ENCODE data around the gene NCBP3. TPM values are rescaled to one million over a fixed set of nuclear protein-coding genes. Genes with fewer than 3 reads are reported as not detected.
A peak's percentile ranks its signal among the peaks of the same experiment; 100 is the strongest.

Gene NCBP3
- total and polyA plus RNA-seq, 4 donors: 23.8 to 63.2 (median 44.2) TPM

- 7% methylated on average over 47 of the region's 56 CpGs for WGBS (ENCODE audit: insufficient coverage)
These were observed 91.3 kb downstream of the NCBP3 start for GRCh38 chr17:3754458-3755334.

GRCh38 chr17:3754066-3754457 lies 92.0 kb downstream of the NCBP3 start:
- peaks cover 12% of the 10 kb centered on the region for H3K4me1 ChIP-seq (ENCODE audit: control insufficient read depth, insufficient read depth, low read length)
- H3K27me3 ChIP-seq (ENCODE audit: control insufficient read depth, insufficient read depth, low read length): no peaks in the 10 kb centered on the region
- no peak overlapping the region for H3K27ac ChIP-seq (ENCODE audit: low read depth, low read length)
- H3K36me3 ChIP-seq (ENCODE audit: control insufficient read depth, insufficient read depth, low read length): no peaks in the 10 kb centered on the region
- H3K9me3 ChIP-seq (ENCODE audit: control insufficient read depth, insufficient read depth, low read length): no peaks in the 10 kb centered on the region
- no peak overlapping the region for H3K4me3 ChIP-seq (ENCODE audit: low read depth, low read length)
- 73% methylated on average over 3 of the region's 18 CpGs for whole genome bisulfite sequencing (ENCODE audit: insufficient coverage)
- no peak for DNase-seq (ENCODE audit: low read depth in 4 of 6, low spot score in 6 of 6)

More at GRCh38 chr17:3754458-3755334, 91.3 kb downstream of the NCBP3 start:
- no peak overlapping the region for H3K27ac ChIP-seq (ENCODE audit: low read depth, low read length)
- H3K4me1 ChIP-seq (ENCODE audit: control insufficient read depth, insufficient read depth, low read length): peaks cover 12% of the 10 kb centered on the region
- DNase-seq (ENCODE audit: low read depth in 4 of 6, low spot score in 6 of 6): peak in 2 of 6 donors; percentile 14 to 82
- no peak overlapping the region for H3K4me3 ChIP-seq (ENCODE audit: low read depth, low read length)
- H3K36me3 ChIP-seq (ENCODE audit: control insufficient read depth, insufficient read depth, low read length): no peaks in the 10 kb centered on the region
- no peaks in the 10 kb centered on the region for H3K9me3 ChIP-seq (ENCODE audit: control insufficient read depth, insufficient read depth, low read length)
- H3K27me3 ChIP-seq (ENCODE audit: control insufficient read depth, insufficient read depth, low read length): no peaks in the 10 kb centered on the region

GRCh38 chr17:3753624-3754023 lies 92.4 kb downstream of the NCBP3 start:
- H3K36me3 ChIP-seq (ENCODE audit: control insufficient read depth, insufficient read depth, low read length): no peaks in the 10 kb centered on the region
- DNase-seq (ENCODE audit: low read depth in 4 of 6, low spot score in 6 of 6): no peak
- no peaks in the 10 kb centered on the region for H3K9me3 ChIP-seq (ENCODE audit: control insufficient read depth, insufficient read depth, low read length)
- no peak overlapping the region for H3K4me3 ChIP-seq (ENCODE audit: low read depth, low read length)
- H3K4me1 ChIP-seq (ENCODE audit: control insufficient read depth, insufficient read depth, low read length): peaks cover 12% of the 10 kb centered on the region
- H3K27me3 ChIP-seq (ENCODE audit: control insufficient read depth, insufficient read depth, low read length): no peaks in the 10 kb centered on the region
- 73% methylated on average over 9 of the region's 12 CpGs for WGBS (ENCODE audit: insufficient coverage)
- H3K27ac ChIP-seq (ENCODE audit: low read depth, low read length): no peak overlapping the region

Other genes with a start within 250 kb of the NCBP3 start
- 10 to 100 TPM in 1 of 2 donors, 1 to 10 TPM in 1; 6.0 to 29.3 TPM for gene TRPV1, start 236.8 kb downstream of the NCBP3 start, total RNA-seq
- 10 to 100 TPM in 1 of 2 donors, 1 to 10 TPM in 1; 7.9 to 12.6 TPM for gene TRPV1, start 236.8 kb downstream of the NCBP3 start, polyA plus RNA-seq (ENCODE audit: insufficient read length in 2 of 2)
- 10 to 100 TPM in 1 of 2 donors, 1 to 10 TPM in 1; 9.6 to 16.2 TPM for gene SHPK, start 210.0 kb downstream of the NCBP3 start, total RNA-seq
- gene SHPK, start 210.0 kb downstream of the NCBP3 start, polyA plus RNA-seq (ENCODE audit: insufficient read length in 2 of 2): 10 to 100 TPM; 13.1 to 14.9 TPM
- gene CTNS, start 209.5 kb downstream of the NCBP3 start, total RNA-seq: 10 to 100 TPM; 13.6 to 15.2 TPM
- gene CTNS, start 209.5 kb downstream of the NCBP3 start, polyA plus RNA-seq (ENCODE audit: insufficient read length in 2 of 2): 10 to 100 TPM; 16.6 to 17.8 TPM
- 100 to 1,000 TPM in 1 of 2 donors, 10 to 100 TPM in 1; 26.4 to 116 TPM for gene TAX1BP3, start 177.7 kb downstream of the NCBP3 start, total RNA-seq
- gene TAX1BP3, start 177.7 kb downstream of the NCBP3 start, polyA plus RNA-seq (ENCODE audit: insufficient read length in 2 of 2): 10 to 100 TPM; 44.9 to 52.6 TPM
- 10 to 100 TPM; 11.0 to 18.7 TPM for gene EMC6, start 177.4 kb downstream of the NCBP3 start, total RNA-seq
- gene EMC6, start 177.4 kb downstream of the NCBP3 start, polyA plus RNA-seq (ENCODE audit: insufficient read length in 2 of 2): 10 to 100 TPM; 43.7 to 48.1 TPM
- 1 to 10 TPM; 6.0 to 8.4 TPM for gene P2RX5, start 150.1 kb downstream of the NCBP3 start, total RNA-seq
- gene P2RX5, start 150.1 kb downstream of the NCBP3 start, polyA plus RNA-seq (ENCODE audit: insufficient read length in 2 of 2): 10 to 100 TPM; 12.3 to 16.8 TPM
- gene HASPIN, start 122.3 kb downstream of the NCBP3 start, total RNA-seq: 1 to 10 TPM; 1.3 to 2.5 TPM
- 1 to 10 TPM; 1.6 to 1.9 TPM for gene HASPIN, start 122.3 kb downstream of the NCBP3 start, polyA plus RNA-seq (ENCODE audit: insufficient read length in 2 of 2)
- gene ITGAE, start 45.1 kb downstream of the NCBP3 start, total RNA-seq: 10 to 100 TPM; 26.5 to 34.4 TPM
- 10 to 100 TPM; 49.7 to 51.2 TPM for gene ITGAE, start 45.1 kb downstream of the NCBP3 start, polyA plus RNA-seq (ENCODE audit: insufficient read length in 2 of 2)
- gene CAMKK1, start 46.8 kb upstream of the NCBP3 start, total RNA-seq: 10 to 100 TPM in 1 of 2 donors, 1 to 10 TPM in 1; 5.2 to 10.1 TPM
- gene CAMKK1, start 46.8 kb upstream of the NCBP3 start, polyA plus RNA-seq (ENCODE audit: insufficient read length in 2 of 2): 10 to 100 TPM; 16.8 to 22.5 TPM
- gene P2RX1, start 70.2 kb upstream of the NCBP3 start, total RNA-seq: 1 to 10 TPM in 1 of 2 donors, under 1 TPM in 1; 0.55 to 1.9 TPM
- under 1 TPM; 0.17 to 0.36 TPM for gene P2RX1, start 70.2 kb upstream of the NCBP3 start, polyA plus RNA-seq (ENCODE audit: insufficient read length in 2 of 2)
- gene ATP2A3, start 118.2 kb upstream of the NCBP3 start, total RNA-seq: 1 to 10 TPM; 4.0 TPM
- gene ATP2A3, start 118.2 kb upstream of the NCBP3 start, polyA plus RNA-seq (ENCODE audit: insufficient read length in 2 of 2): 1 to 10 TPM; 3.8 to 4.6 TPM